Hepatocyte (in vitro differentiated cells): Measurements from ENCODE around the gene ZIC3. TPM values are rescaled to one million over a fixed set of nuclear protein-coding genes. Genes with fewer than 3 reads are reported as not detected.

Experiments used
- DNase-seq: peaks from one replicate; pipeline ENCODE4 v3.0.0-alpha.2; 2016; ENCODE audit warnings: low spot score
- H2AFZ ChIP-seq: fragments of 200-600 bp; sonication (generic); 2 replicates; pipeline ENCODE4 v1.6.0; 2016; ENCODE audit warnings: antibody characterized with exemption, mild to moderate bottlenecking
- H3K27ac ChIP-seq: fragments of 200-600 bp; sonication (generic); 2 replicates; pipeline ENCODE4 v1.5.1; 2016; ENCODE audit warnings: mild to moderate bottlenecking
- H3K27me3 ChIP-seq: fragments of 200-600 bp; sonication (generic); 2 replicates; pipeline ENCODE4 v1.6.1; 2016
- H3K36me3 ChIP-seq: fragments of 200-600 bp; sonication (generic); replicated peaks from 2 replicates; pipeline ENCODE4 v1.5.1; 2016; ENCODE audit warnings: low read depth; ENCODE audit not compliant: insufficient read depth
- H3K4me1 ChIP-seq: fragments of 200-600 bp; sonication (generic); 2 replicates; pipeline ENCODE4 v1.5.1; 2016; ENCODE audit warnings: mild to moderate bottlenecking, moderate library complexity; ENCODE audit not compliant: insufficient read depth
- H3K4me2 ChIP-seq: fragments of 200-600 bp; sonication (generic); 2 replicates; pipeline ENCODE4 v1.6.0; 2016
- H3K4me3 ChIP-seq: fragments of 200-600 bp; sonication (generic); 2 replicates; pipeline ENCODE4 v1.5.1; 2016; ENCODE audit warnings: mild to moderate bottlenecking
- H3K79me2 ChIP-seq: fragments of 200-600 bp; sonication (generic); 2 replicates; pipeline ENCODE4 v1.6.0; 2017; ENCODE audit warnings: mild to moderate bottlenecking
- H3K9me2 ChIP-seq: fragments of 200-600 bp; sonication (generic); replicated peaks from 2 replicates; pipeline ENCODE4 v1.6.0; 2017; ENCODE audit warnings: mild to moderate bottlenecking; ENCODE audit not compliant: insufficient read depth
- H3K9me3 ChIP-seq: fragments of 200-600 bp; sonication (generic); 2 replicates; pipeline ENCODE4 v1.5.1; 2016; ENCODE audit warnings: low read depth, mild to moderate bottlenecking
- H4K20me1 ChIP-seq: fragments of 200-600 bp; sonication (generic); 2 replicates; pipeline ENCODE4 v1.6.0; 2016; ENCODE audit warnings: mild to moderate bottlenecking; ENCODE audit not compliant: insufficient read depth, poor library complexity, severe bottlenecking
- CTCF ChIP-seq: fragments of 200-600 bp; sonication (generic); IDR thresholded peaks from 2 replicates; pipeline ENCODE4 v1.5.1; 2016; ENCODE audit warnings: antibody characterized with exemption, mild to moderate bottlenecking; ENCODE audit not compliant: poor library complexity
- EZH2 ChIP-seq: fragments of 200-600 bp; sonication (generic); IDR thresholded peaks from 2 replicates; pipeline ENCODE4 v1.6.1; 2016; ENCODE audit warnings: antibody characterized with exemption, mild to moderate bottlenecking, borderline replicate concordance
- EZH2phosphoT487 ChIP-seq: fragments of 200-600 bp; sonication (generic); IDR thresholded peaks from one replicate; pipeline ENCODE4 v1.6.1; 2018; ENCODE audit warnings: antibody characterized with exemption, mild to moderate bottlenecking, low read depth, moderate library complexity; ENCODE audit not compliant: unreplicated experiment, severe bottlenecking
- WGBS: methylation state at CpG from one replicate; pipeline ENCODE4 v1.1.6; 2016; ENCODE audit warnings: low lambda C conversion rate; ENCODE audit errors: missing lambda C conversion rate; 5-methylcytosine and 5-hydroxymethylcytosine counted together
- polyA plus RNA-seq: library from polyadenylated mRNA; unstranded; fragments of >200 nt; fragmentation: Nextera tagmentation; extraction: Ambion mirVana; gene quantifications from 2 replicates; pipeline ENCODE4 v1.2.1, GENCODE V29; 2016
- small RNA-seq: library from RNA; depleted of rRNA; stranded (forward); fragments of <200 nt; gene quantifications from one replicate; pipeline ENCODE3, GENCODE V24; 2014
- total RNA-seq: library from RNA; depleted of rRNA; stranded (reverse); fragments of >200 nt; gene quantifications from 2 replicates; pipeline ENCODE4 v1.2.3, GENCODE V29; 2014

Gene ZIC3
- total and polyA plus RNA-seq, 2 experiments from 2014 or later, result 0.13 TPM; not detected in 1

- TF ChIP-seq EZH2 (no peak), EZH2phosphoT487 (no peak)
- Histone ChIP-seq H3K4me3 (no peak overlapping the region), H3K27ac (no peak overlapping the region), H3K36me3 (no peaks in the 10 kb centered on the region), H4K20me1 (no peaks in the 10 kb centered on the region), H2AFZ (no peak overlapping the region), H3K4me2 (no peak overlapping the region), H3K9me3 (peaks cover 3% of the 10 kb centered on the region), H3K27me3 (peaks cover 72% of the 10 kb centered on the region), H3K4me1 (no peaks in the 10 kb centered on the region), H3K79me2 (no peaks in the 10 kb centered on the region), H3K9me2 (no peaks in the 10 kb centered on the region)
- no peak for DNase-seq
- WGBS, result 49% methylated on average over 13 of the region's 13 CpGs
Measured at GRCh38 chrX:137575596-137576255, 9.8 kb downstream of the ZIC3 start.

- no peaks in the 10 kb centered on the region for H3K9me3 ChIP-seq
- H3K4me2 ChIP-seq, result no peak overlapping the region
- DNase-seq, result no peak
- H3K4me1 ChIP-seq, result no peaks in the 10 kb centered on the region
- H3K4me3 ChIP-seq, result no peak overlapping the region
- TF ChIP-seq EZH2phosphoT487, result no peak
- TF ChIP-seq EZH2, result no peak
- TF ChIP-seq CTCF, result no peak
- WGBS, result 29% methylated on average over 2 of the region's 2 CpGs
- H3K79me2 ChIP-seq, result no peaks in the 10 kb centered on the region
- H3K9me2 ChIP-seq, result no peaks in the 10 kb centered on the region
- H2AFZ ChIP-seq, result no peak overlapping the region
- H3K27me3 ChIP-seq, result no peaks in the 10 kb centered on the region
- no peak overlapping the region for H3K27ac ChIP-seq
- no peaks in the 10 kb centered on the region for H3K36me3 ChIP-seq
- H4K20me1 ChIP-seq, result no peaks in the 10 kb centered on the region
Measured at GRCh38 chrX:137587151-137587550, 21.2 kb downstream of the ZIC3 start.

GRCh38 chrX:137600769-137601168 is 34.8 kb downstream of the ZIC3 start:
- Histone ChIP-seq H3K27ac (no peak overlapping the region), H3K4me1 (no peaks in the 10 kb centered on the region), H3K79me2 (no peaks in the 10 kb centered on the region), H3K27me3 (no peaks in the 10 kb centered on the region), H3K9me3 (no peaks in the 10 kb centered on the region), H3K9me2 (no peaks in the 10 kb centered on the region), H3K4me3 (no peak overlapping the region), H4K20me1 (no peaks in the 10 kb centered on the region), H3K36me3 (no peaks in the 10 kb centered on the region), H3K4me2 (no peak overlapping the region), H2AFZ (no peak overlapping the region)
- DNase-seq, result no peak
- TF ChIP-seq EZH2, result no peak
- no peak for TF ChIP-seq EZH2phosphoT487
- no peak for TF ChIP-seq CTCF
- WGBS, result 89% methylated on average over 3 of the region's 3 CpGs

Small RNAs within 50 kb of the gene (small RNA-seq; reads per million reads assigned to genes)
- gene RN7SL325P, result not detected
